Sigmoid colon (tissue), 7 donors: ENCODE results near the gene ATG4B. TPM values are rescaled to one million over a fixed set of nuclear protein-coding genes. Genes with fewer than 3 reads are reported as not detected.

Source experiments
- DNase-seq: peaks from one replicate; pipeline ENCODE4 v3.0.0-alpha.2; 2019
- H3K27ac ChIP-seq, 4 donors: fragments of 200-600 bp; sonication (generic); one replicate each; pipeline ENCODE4 v1.5.1; 2016 to 2019; ENCODE audit warnings: mild to moderate bottlenecking in 1 of 4
- H3K27me3 ChIP-seq, 3 donors: fragments of 200-600 bp; sonication (generic); one replicate each; pipeline ENCODE4 v1.5.1; 2019; ENCODE audit warnings: mild to moderate bottlenecking in 1 of 3
- H3K36me3 ChIP-seq, 4 donors: fragments of 200-600 bp; sonication (generic); one replicate each; pipeline ENCODE4 v1.5.1; 2016 to 2019
- H3K4me1 ChIP-seq, 4 donors: fragments of 200-600 bp; sonication (generic); one replicate each; pipeline ENCODE4 v1.5.1; 2017 to 2019
- H3K4me3 ChIP-seq, 4 donors: fragments of 200-600 bp; sonication (generic); one replicate each; pipeline ENCODE4 v1.5.1; 2017 to 2019; ENCODE audit warnings: mild to moderate bottlenecking in 2 of 4, moderate library complexity in 1 of 4
- H3K9me3 ChIP-seq, 4 donors: fragments of 200-600 bp in 3 of 4; sonication (generic) in 3 of 4; one replicate each; pipeline versions ENCODE4 v1.5.1 to v1.6.1; 2013 to 2019
- CTCF ChIP-seq, 4 experiments: fragments of 450-650 bp in 3 of 4; fragments of 200-600 bp in 1 of 4; IDR thresholded peaks; one replicate each; pipeline ENCODE4 v1.5.1; 2016 to 2019; ENCODE audit warnings: antibody characterized with exemption in 4 of 4, mild to moderate bottlenecking in 3 of 4, moderate library complexity in 2 of 4
- EP300 ChIP-seq, 4 donors: sonication (generic); formaldehyde crosslinking; IDR thresholded peaks; one replicate each; pipeline ENCODE4 v1.6.1; 2017; ENCODE audit warnings: antibody characterized with exemption in 4 of 4
- POLR2A ChIP-seq, 2 donors: fragments of 450-650 bp; IDR thresholded peaks; one replicate each; pipeline ENCODE4 v1.6.1; 2016; ENCODE audit warnings: antibody characterized with exemption in 2 of 2, mild to moderate bottlenecking in 2 of 2, moderate library complexity in 2 of 2
- POLR2AphosphoS5 ChIP-seq, 4 donors: sonication (generic); formaldehyde crosslinking; IDR thresholded peaks; one replicate each; pipeline ENCODE4 v1.6.1; 2017; ENCODE audit warnings: antibody characterized with exemption in 4 of 4
- WGBS, 2 donors: extraction: QIAGEN DNeasy Blood & Tissue Kit; methylation state at CpG; one replicate each; pipeline ENCODE4 v1.1.7; 2013; 5-methylcytosine and 5-hydroxymethylcytosine counted together
- intact Hi-C: fragments of 100-400 bp; cut with DNase I; formaldehyde crosslinking; loops from one replicate; pipeline ENCODE4 v1.15.1; 2023
- polyA plus RNA-seq, 3 donors: library from polyadenylated mRNA; stranded (reverse); fragments of 200-250 nt; gene quantifications; one replicate each; pipeline ENCODE4 v1.2.3, GENCODE V29; 2013
- total RNA-seq, 4 donors: library from RNA; depleted of rRNA; stranded (reverse); fragments of >200 nt; gene quantifications; one replicate each; pipeline ENCODE4 v1.1.0, GENCODE V29; 2016
- donor health status: healthy with polysubstance abuse.
- donor health status: Bipolar disorder and iron deficiency.
- donor health status: healthy.

ATG4B gene
- total and polyA plus RNA-seq, 7 donors = 27.6 to 70.7 (median 40.3) TPM

GRCh38 chr2:241680827-241681599 lies 43.5 kb downstream of the ATG4B start:
- H3K27ac ChIP-seq = peak overlapping the region; percentile 45 to 74 (median 58)
- TF ChIP-seq POLR2A (IDR thresholded peaks at IDR 0.05) = no peak
- TF ChIP-seq POLR2AphosphoS5 (IDR thresholded peaks at IDR 0.05) = peak in 2 of 4 donors; percentile 22 to 49
- TF ChIP-seq EP300 (IDR thresholded peaks at IDR 0.05) = no peak
- peaks cover 0 to 25% (median 22%) of the 10 kb centered on the region in 4 donors for H3K4me1 ChIP-seq
- peaks cover 0 to 44% (median 10%) of the 10 kb centered on the region in 4 donors for H3K36me3 ChIP-seq
- H3K27me3 ChIP-seq = no peaks in the 10 kb centered on the region
- DNase-seq = peak; percentile 75
- H3K4me3 ChIP-seq = no peak overlapping the region
- WGBS, 2 donors = 89 to 91% methylated on average over 14 of the region's 14 CpGs
- H3K9me3 ChIP-seq = no peaks in the 10 kb centered on the region
- intact Hi-C loops = no loop called here

- Histone ChIP-seq H3K4me3 (peak overlapping the region; percentile 79 to 95 (median 84)), H3K27ac (peak overlapping the region; percentile 93 to 95 (median 94)), H3K4me1 (peaks cover 0 to 40% (median 30%) of the 10 kb centered on the region in 4 donors), H3K9me3 (no peaks in the 10 kb centered on the region), H3K27me3 (no peaks in the 10 kb centered on the region), H3K36me3 (peaks cover 0 to 21% (median 9%) of the 10 kb centered on the region in 4 donors)
- intact Hi-C loops = loop anchor here (2.0 to 5.0 kb wide), 3 partner anchors 15 to 369 kb away; partner anchors contain the start of genes ATG4B, HDLBP, SEPTIN2 and THAP4
- TF ChIP-seq CTCF (IDR thresholded peaks at IDR 0.05) (no peak), POLR2A (IDR thresholded peaks at IDR 0.05) (no peak), EP300 (IDR thresholded peaks at IDR 0.05) (no peak), POLR2AphosphoS5 (IDR thresholded peaks at IDR 0.05) (no peak)
- WGBS, 2 donors = 0 to 1% methylated on average over 37 of the region's 37 CpGs
- DNase-seq = no peak
Measured at GRCh38 chr2:241686324-241686649, 48.8 kb downstream of the ATG4B start.

GRCh38 chr2:241686650-241687425 lies 49.3 kb downstream of the ATG4B start, which contains the start of gene DTYMK:
DTYMK (minus strand) TSS chr2:241686815; CDS start chr2:241686783, 32 bp downstream.
- no peaks in the 10 kb centered on the region for H3K9me3 ChIP-seq
- peaks cover 0 to 34% (median 25%) of the 10 kb centered on the region in 4 donors for H3K4me1 ChIP-seq
- H3K4me3 ChIP-seq = peak within 1 kb of the TSS; percentile 79 to 95 (median 84)
- H3K27ac ChIP-seq = peak within 1 kb of the TSS; percentile 93 to 95 (median 94)
- no peaks in the 10 kb centered on the region for H3K27me3 ChIP-seq
- 0% methylated on average over 102 of the region's 102 CpGs for WGBS, 2 donors
- DNase-seq = peak; percentile 98
- H3K36me3 ChIP-seq = peaks cover 0 to 25% (median 10%) of the 10 kb centered on the region in 4 donors
- intact Hi-C loops = loop anchor here (2.0 to 5.0 kb wide), 3 partner anchors 14 to 370 kb away; partner anchors contain the start of genes ATG4B, HDLBP, SEPTIN2 and THAP4
- TF ChIP-seq POLR2A (IDR thresholded peaks at IDR 0.05) (peak; percentile 18 to 37), EP300 (IDR thresholded peaks at IDR 0.05) (no peak), CTCF (IDR thresholded peaks at IDR 0.05) (no peak), POLR2AphosphoS5 (IDR thresholded peaks at IDR 0.05) (peak; percentile 85 to 95 (median 92))

GRCh38 chr2:241689306-241689705 lies 51.8 kb downstream of the ATG4B start:
- intact Hi-C loops = loop anchor here (5.0 kb wide), 1 partner anchor 372 kb away; the partner anchor contains the start of genes HDLBP and SEPTIN2
- TF ChIP-seq POLR2AphosphoS5 (IDR thresholded peaks at IDR 0.05) (no peak), POLR2A (IDR thresholded peaks at IDR 0.05) (no peak), EP300 (IDR thresholded peaks at IDR 0.05) (no peak), CTCF (IDR thresholded peaks at IDR 0.05) (no peak)
- H3K4me1 ChIP-seq = peaks cover 0 to 32% (median 25%) of the 10 kb centered on the region in 4 donors
- no peak overlapping the region for H3K4me3 ChIP-seq
- no peaks in the 10 kb centered on the region for H3K9me3 ChIP-seq
- peaks cover 0 to 40% (median 10%) of the 10 kb centered on the region in 4 donors for H3K36me3 ChIP-seq
- DNase-seq = no peak
- H3K27me3 ChIP-seq = no peaks in the 10 kb centered on the region
- H3K27ac ChIP-seq = no peak overlapping the region
- WGBS, 2 donors = 81 to 84% methylated on average over 10 of the region's 10 CpGs
